A549 (cell line): ENCODE results near the gene PRKCZ. TPM values are rescaled to one million over a fixed set of nuclear protein-coding genes. Genes with fewer than 3 reads are reported as not detected.

Experiments
- ATAC-seq, 2 experiments: fragments of 200-7000 bp in 1 of 2; fragments of >200 bp in 1 of 2; cut with Nextera tagmentation in 1 of 2; cut with Tn5 transposase in 1 of 2; 3 replicates each; pipeline versions ENCODE4 v1.8.0 to v1.9.1; 2018 to 2020; ENCODE audit warnings: mild to moderate bottlenecking in 1 of 2, moderate library complexity in 1 of 2
- CTCF ChIA-PET: fragments of 300-600 bp; sonication (Branson Sonifier 250); formaldehyde crosslinking; extraction: SDS; loops from one replicate; lab custom pipeline; 2021; ENCODE audit warnings: antibody characterized with exemption, inconsistent platforms; lab: Yijun Ruan, JAX
- POLR2A ChIA-PET: fragments of 350-600 bp; formaldehyde crosslinking; extraction: SDS; loops from one replicate; lab custom pipeline; 2021; ENCODE audit warnings: antibody characterized with exemption, inconsistent platforms; lab: Yijun Ruan, JAX
- DNase-seq, 2 experiments: peaks; one replicate each; pipeline versions ENCODE4 v3.0.0 to v3.0.0-alpha.2; 2011 to 2016; ENCODE audit warnings: low read depth in 1 of 2, low spot score in 1 of 2
- FAIRE-seq: peaks from 2 replicates; lab custom pipeline; 2011; peaks lifted over from hg19 to GRCh38; lab: Jason Lieb, UNC
- H3K27ac ChIP-seq, 2 experiments: fragments of >200 bp; sonication (Bioruptor Twin); formaldehyde crosslinking; 3 replicates each; pipeline ENCODE4 v1.5.1; 2016 to 2017
- H3K4me1 ChIP-seq: fragments of >200 bp; sonication (Bioruptor Twin); formaldehyde crosslinking; 3 replicates; pipeline ENCODE4 v1.6.1; 2016
- H3K4me2 ChIP-seq: fragments of >200 bp; sonication (Bioruptor Twin); formaldehyde crosslinking; 3 replicates; pipeline ENCODE4 v1.6.1; 2016
- H3K4me3 ChIP-seq: fragments of >200 bp; sonication (Bioruptor Twin); formaldehyde crosslinking; 3 replicates; pipeline ENCODE4 v1.5.1; 2016
- H3K9me3 ChIP-seq: fragments of >200 bp; sonication (Bioruptor Twin); formaldehyde crosslinking; 3 replicates; pipeline ENCODE4 v1.6.1; 2016
- BHLHE40 ChIP-seq: IDR thresholded peaks from 2 replicates; pipeline ENCODE4 v1.6.1; 2012; ENCODE audit warnings: low read depth, low read length, inconsistent platforms
- CBX8 ChIP-seq: fragments of 200-600 bp; sonication (generic); IDR thresholded peaks from 2 replicates; pipeline ENCODE4 v1.6.1; 2016
- CEBPB ChIP-seq, 2 experiments: fragments of >200 bp in 1 of 2; sonication (Bioruptor Twin) in 1 of 2; formaldehyde crosslinking in 1 of 2; IDR thresholded peaks; 2 replicates each; pipeline ENCODE4 v1.6.1; 2012 to 2016
- CHD4 ChIP-seq: fragments of 200-600 bp; sonication (generic); IDR thresholded peaks from 2 replicates; pipeline ENCODE4 v1.6.1; 2016; ENCODE audit warnings: antibody characterized with exemption, mild to moderate bottlenecking, borderline replicate concordance
- EHMT2 ChIP-seq: fragments of 200-600 bp; sonication (generic); IDR thresholded peaks from 2 replicates; pipeline ENCODE4 v1.6.1; 2016; ENCODE audit warnings: antibody characterized with exemption, low read depth, mild to moderate bottlenecking, moderate library complexity
- ESRRA ChIP-seq: fragments of 150-350 bp; IDR thresholded peaks from 2 replicates; pipeline ENCODE4 v1.6.1; 2014; ENCODE audit warnings: mild to moderate bottlenecking, low read length, borderline replicate concordance
- FOXS1 ChIP-seq: fragments of 250-450 bp; sonication (Bioruptor Pico); IDR thresholded peaks from 2 replicates; pipeline ENCODE4 v1.5.0; 2020; ENCODE audit warnings: mild to moderate bottlenecking, moderate library complexity
- HOXA7 ChIP-seq: fragments of 250-450 bp; sonication (Bioruptor Pico); IDR thresholded peaks from 2 replicates; pipeline ENCODE4 v1.5.0; 2020; ENCODE audit warnings: mild to moderate bottlenecking, moderate library complexity
- HOXB5 ChIP-seq: fragments of 250-450 bp; sonication (Bioruptor Pico); IDR thresholded peaks from 2 replicates; pipeline ENCODE4 v1.5.0; 2020; ENCODE audit warnings: mild to moderate bottlenecking, moderate library complexity
- JUN ChIP-seq, 2 experiments: fragments of >200 bp; sonication (Bioruptor Twin); formaldehyde crosslinking; IDR thresholded peaks; 2 replicates in 1 of 2; 3 replicates in 1 of 2; pipeline ENCODE4 v1.6.1; 2016 to 2017
- KDM1A ChIP-seq: fragments of 200-600 bp; sonication (generic); IDR thresholded peaks from 2 replicates; pipeline ENCODE4 v1.6.1; 2016; ENCODE audit warnings: low read depth, mild to moderate bottlenecking
- MAFK ChIP-seq: fragments of 450-650 bp; IDR thresholded peaks from 2 replicates; pipeline ENCODE4 v1.6.1; 2014; ENCODE audit not compliant: partially characterized antibody
- MAZ ChIP-seq: fragments of 150-350 bp; IDR thresholded peaks from 2 replicates; pipeline ENCODE4 v1.6.1; 2014; ENCODE audit warnings: antibody characterized with exemption, low read depth, low read length, borderline replicate concordance
- MYC ChIP-seq: IDR thresholded peaks from 2 replicates; pipeline ENCODE4 v1.6.1; 2012; ENCODE audit warnings: mild to moderate bottlenecking, inconsistent platforms, low read length, improper control_type of control experiment, borderline replicate concordance
- NPAS2 ChIP-seq: fragments of 250-450 bp; sonication (Bioruptor Pico); IDR thresholded peaks from 2 replicates; pipeline ENCODE4 v1.8.0; 2022; ENCODE audit warnings: mild to moderate bottlenecking, moderate library complexity, borderline replicate concordance
- NR3C1 ChIP-seq: fragments of >200 bp; sonication (Bioruptor Twin); formaldehyde crosslinking; IDR thresholded peaks from 3 replicates; pipeline ENCODE4 v1.6.1; 2017
- PHF8 ChIP-seq: fragments of 200-600 bp; sonication (generic); IDR thresholded peaks from 2 replicates; pipeline ENCODE4 v1.6.1; 2016; ENCODE audit warnings: low read depth, mild to moderate bottlenecking, antibody characterized with exemption, moderate library complexity, borderline replicate concordance
- POLR2AphosphoS2 ChIP-seq: conservative IDR thresholded peaks from 2 replicates; pipeline ENCODE4 v1.6.1; 2012; ENCODE audit warnings: low read length, improper control_type of control experiment, inconsistent platforms
- RARB ChIP-seq: fragments of 250-450 bp; sonication (Bioruptor Pico); IDR thresholded peaks from 2 replicates; pipeline ENCODE4 v1.8.0; 2021; ENCODE audit warnings: mild to moderate bottlenecking, moderate library complexity
- RCOR1 ChIP-seq: fragments of 150-350 bp; IDR thresholded peaks from 2 replicates; pipeline ENCODE4 v1.6.1; 2014; ENCODE audit warnings: antibody characterized with exemption, low read length, low read depth
- SMC3 ChIP-seq: fragments of >200 bp; sonication (Bioruptor Twin); formaldehyde crosslinking; IDR thresholded peaks from 3 replicates; pipeline ENCODE4 v1.6.1; 2018; ENCODE audit warnings: inconsistent platforms
- SREBF2 ChIP-seq: fragments of 450-650 bp; IDR thresholded peaks from 2 replicates; pipeline ENCODE4 v1.6.1; 2014; ENCODE audit warnings: mild to moderate bottlenecking, moderate library complexity
- ZC3H11A ChIP-seq: fragments of 450-650 bp; IDR thresholded peaks from 2 replicates; pipeline ENCODE4 v1.6.1; 2014; ENCODE audit warnings: antibody characterized with exemption, mild to moderate bottlenecking
- ZSCAN20 ChIP-seq: fragments of 250-450 bp; sonication (Bioruptor Pico); IDR thresholded peaks from 2 replicates; pipeline ENCODE4 v1.8.0; 2022; ENCODE audit warnings: mild to moderate bottlenecking, moderate library complexity
- WGBS: methylation state at CpG from one replicate; pipeline ENCODE4 v1.1.6; 2017; ENCODE audit errors: missing lambda C conversion rate; 5-methylcytosine and 5-hydroxymethylcytosine counted together
- polyA plus RNA-seq, 4 experiments: library from polyadenylated mRNA; depleted of rRNA in 3 of 4; stranded (reverse); fragments of >200 nt; fragmentation: RNase III in 1 of 4; extraction: RNeasy Plus Mini Kit Qiagen cat#74134 plus additional on column Dnase treatment in 1 of 4; gene quantifications; 2 replicates in 3 of 4; 3 replicates in 1 of 4; pipeline ENCODE4 v1.2.3, GENCODE V29; 2011 to 2017
- TF ChIP-seq, protein P1 (sequence below): fragments of >200 bp; sonication (Bioruptor Twin); formaldehyde crosslinking; IDR thresholded peaks from 3 replicates; pipeline ENCODE4 v1.5.1; 2016
- TF ChIP-seq, protein P2 (sequence below): fragments of 450-650 bp; IDR thresholded peaks from 2 replicates; pipeline ENCODE4 v1.6.1; 2014; ENCODE audit warnings: antibody characterized with exemption
- TF ChIP-seq, protein P3 (sequence below): IDR thresholded peaks from 2 replicates; pipeline ENCODE4 v1.6.1; 2012
- TF ChIP-seq, protein P4 (sequence below): fragments of >200 bp; sonication (Bioruptor Twin); formaldehyde crosslinking; IDR thresholded peaks from 3 replicates; pipeline ENCODE4 v1.6.1; 2016
- TF ChIP-seq, protein P5 (sequence below): fragments of 250-450 bp; sonication (Bioruptor Pico); IDR thresholded peaks from 2 replicates; pipeline ENCODE4 v1.5.0; 2020; ENCODE audit warnings: low read depth, mild to moderate bottlenecking, moderate library complexity
- TF ChIP-seq, protein P6 (sequence below): fragments of 150-350 bp; IDR thresholded peaks from 2 replicates; pipeline ENCODE4 v1.6.1; 2014; ENCODE audit warnings: low read depth, mild to moderate bottlenecking, low read length

PRKCZ gene
- polyA plus RNA-seq, 2 of the 4 experiments (the other 2 are of a cell fraction), result 9.5 to 9.8 TPM

DNA sequence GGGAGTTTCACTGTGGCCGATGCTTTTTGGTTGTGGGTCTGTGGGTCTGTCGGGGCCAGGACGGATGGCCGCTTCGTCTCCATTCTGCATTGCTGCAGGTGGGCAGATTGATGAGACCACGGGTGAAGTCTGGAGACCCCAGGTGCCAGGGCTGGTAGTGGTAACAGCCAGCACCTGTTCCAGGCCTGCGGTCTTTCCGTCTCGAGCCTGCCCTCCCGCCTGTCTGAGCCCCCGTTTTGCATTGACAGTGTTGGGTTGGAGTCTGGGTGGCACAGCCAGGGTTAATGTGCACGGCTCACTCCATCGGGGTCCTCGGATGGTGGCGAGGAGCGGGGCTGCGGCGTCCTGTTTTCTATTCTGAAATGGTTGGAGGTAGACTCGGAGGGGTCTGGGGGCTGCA, 24.2 kb downstream of the PRKCZ start:
- ATAC-seq (no peak), DNase-seq (no peak), FAIRE-seq (no peak)
- Histone ChIP-seq H3K27ac (no peak overlapping the region), H3K4me3 (no peak overlapping the region), H3K4me2 (no peak overlapping the region), H3K9me3 (peaks cover 12% of the 10 kb centered on the region; the same call in 2 of the 3 replicates), H3K4me1 (no peaks in the 10 kb centered on the region)
- TF ChIP-seq CEBPB (IDR thresholded peaks at IDR 0.05) (no peak), RARB (no peak), ZC3H11A (no peak), PHF8 (no peak), KDM1A (no peak), POLR2AphosphoS2 (no peak), ZSCAN20 (no peak), RCOR1 (no peak), CHD4 (no peak), BHLHE40 (no peak), JUN (IDR thresholded peaks at IDR 0.05) (no peak)
- TF ChIP-seq, protein P1, sequence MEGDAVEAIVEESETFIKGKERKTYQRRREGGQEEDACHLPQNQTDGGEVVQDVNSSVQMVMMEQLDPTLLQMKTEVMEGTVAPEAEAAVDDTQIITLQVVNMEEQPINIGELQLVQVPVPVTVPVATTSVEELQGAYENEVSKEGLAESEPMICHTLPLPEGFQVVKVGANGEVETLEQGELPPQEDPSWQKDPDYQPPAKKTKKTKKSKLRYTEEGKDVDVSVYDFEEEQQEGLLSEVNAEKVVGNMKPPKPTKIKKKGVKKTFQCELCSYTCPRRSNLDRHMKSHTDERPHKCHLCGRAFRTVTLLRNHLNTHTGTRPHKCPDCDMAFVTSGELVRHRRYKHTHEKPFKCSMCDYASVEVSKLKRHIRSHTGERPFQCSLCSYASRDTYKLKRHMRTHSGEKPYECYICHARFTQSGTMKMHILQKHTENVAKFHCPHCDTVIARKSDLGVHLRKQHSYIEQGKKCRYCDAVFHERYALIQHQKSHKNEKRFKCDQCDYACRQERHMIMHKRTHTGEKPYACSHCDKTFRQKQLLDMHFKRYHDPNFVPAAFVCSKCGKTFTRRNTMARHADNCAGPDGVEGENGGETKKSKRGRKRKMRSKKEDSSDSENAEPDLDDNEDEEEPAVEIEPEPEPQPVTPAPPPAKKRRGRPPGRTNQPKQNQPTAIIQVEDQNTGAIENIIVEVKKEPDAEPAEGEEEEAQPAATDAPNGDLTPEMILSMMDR, result no peak
- TF ChIP-seq, protein P2, sequence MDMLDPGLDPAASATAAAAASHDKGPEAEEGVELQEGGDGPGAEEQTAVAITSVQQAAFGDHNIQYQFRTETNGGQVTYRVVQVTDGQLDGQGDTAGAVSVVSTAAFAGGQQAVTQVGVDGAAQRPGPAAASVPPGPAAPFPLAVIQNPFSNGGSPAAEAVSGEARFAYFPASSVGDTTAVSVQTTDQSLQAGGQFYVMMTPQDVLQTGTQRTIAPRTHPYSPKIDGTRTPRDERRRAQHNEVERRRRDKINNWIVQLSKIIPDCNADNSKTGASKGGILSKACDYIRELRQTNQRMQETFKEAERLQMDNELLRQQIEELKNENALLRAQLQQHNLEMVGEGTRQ, result no peak
- TF ChIP-seq, protein P3, sequence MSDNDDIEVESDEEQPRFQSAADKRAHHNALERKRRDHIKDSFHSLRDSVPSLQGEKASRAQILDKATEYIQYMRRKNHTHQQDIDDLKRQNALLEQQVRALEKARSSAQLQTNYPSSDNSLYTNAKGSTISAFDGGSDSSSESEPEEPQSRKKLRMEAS, result no peak
- ChIA-PET POLR2A (no interaction called here), CTCF (no interaction called here)
- 80% methylated on average over 17 of the region's 19 CpGs for WGBS

DNA sequence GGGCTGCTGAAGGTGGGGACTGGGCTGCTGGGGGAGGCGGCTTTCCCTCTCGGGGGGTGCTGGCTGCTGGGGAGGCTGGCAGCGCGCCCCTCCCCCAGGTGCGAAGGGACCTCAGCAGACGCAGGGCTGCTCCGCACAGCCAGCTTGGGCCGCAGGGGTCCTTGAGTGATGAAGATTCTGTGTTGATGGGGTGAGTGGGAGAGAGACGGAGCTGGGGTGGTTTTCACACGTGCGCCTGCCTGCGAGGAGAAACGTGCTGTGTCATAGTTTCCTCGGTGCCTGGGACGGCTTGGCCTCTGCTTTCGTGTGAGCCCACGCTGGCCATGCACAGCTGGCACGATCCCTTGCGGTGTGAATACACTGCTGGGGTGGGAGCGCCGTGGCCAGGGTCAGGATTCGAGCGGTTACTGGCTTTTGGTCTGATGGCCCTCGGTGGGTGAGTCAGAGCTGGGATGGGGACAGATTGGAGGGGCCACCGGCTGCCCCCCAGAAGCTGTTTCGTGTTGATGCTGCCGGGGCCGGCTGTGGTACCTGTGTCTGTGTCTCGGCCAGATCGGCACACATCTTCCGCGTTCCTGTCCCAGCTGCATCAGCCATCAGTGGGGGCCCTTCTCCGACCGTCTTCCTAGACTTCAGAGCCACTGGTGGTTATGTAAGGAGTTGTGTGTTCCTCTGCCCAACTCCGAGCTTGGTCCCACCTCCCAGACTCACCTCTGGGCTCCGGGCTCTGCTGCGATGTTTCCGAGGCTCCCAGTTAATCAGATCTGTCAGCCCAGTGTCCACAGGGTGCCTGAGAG, 24.9 kb downstream of the PRKCZ start:
- Histone ChIP-seq H3K4me3 (no peak overlapping the region), H3K27ac (no peak overlapping the region), H3K9me3 (peaks cover 12% of the 10 kb centered on the region; the same call in 2 of the 3 replicates)
- TF ChIP-seq FOXS1 (CRISPR knock-in tag), result no peak
- TF ChIP-seq, protein P4, sequence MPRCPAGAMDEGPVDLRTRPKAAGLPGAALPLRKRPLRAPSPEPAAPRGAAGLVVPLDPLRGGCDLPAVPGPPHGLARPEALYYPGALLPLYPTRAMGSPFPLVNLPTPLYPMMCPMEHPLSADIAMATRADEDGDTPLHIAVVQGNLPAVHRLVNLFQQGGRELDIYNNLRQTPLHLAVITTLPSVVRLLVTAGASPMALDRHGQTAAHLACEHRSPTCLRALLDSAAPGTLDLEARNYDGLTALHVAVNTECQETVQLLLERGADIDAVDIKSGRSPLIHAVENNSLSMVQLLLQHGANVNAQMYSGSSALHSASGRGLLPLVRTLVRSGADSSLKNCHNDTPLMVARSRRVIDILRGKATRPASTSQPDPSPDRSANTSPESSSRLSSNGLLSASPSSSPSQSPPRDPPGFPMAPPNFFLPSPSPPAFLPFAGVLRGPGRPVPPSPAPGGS, result no peak
- no peak for TF ChIP-seq SMC3
- TF ChIP-seq MAFK, result no peak
- no peak for TF ChIP-seq CBX8
- TF ChIP-seq HOXB5 (CRISPR knock-in tag), result no peak
- no peak for TF ChIP-seq POLR2AphosphoS2
- no peak for TF ChIP-seq NPAS2 (CRISPR knock-in tag)
- TF ChIP-seq, protein P5, sequence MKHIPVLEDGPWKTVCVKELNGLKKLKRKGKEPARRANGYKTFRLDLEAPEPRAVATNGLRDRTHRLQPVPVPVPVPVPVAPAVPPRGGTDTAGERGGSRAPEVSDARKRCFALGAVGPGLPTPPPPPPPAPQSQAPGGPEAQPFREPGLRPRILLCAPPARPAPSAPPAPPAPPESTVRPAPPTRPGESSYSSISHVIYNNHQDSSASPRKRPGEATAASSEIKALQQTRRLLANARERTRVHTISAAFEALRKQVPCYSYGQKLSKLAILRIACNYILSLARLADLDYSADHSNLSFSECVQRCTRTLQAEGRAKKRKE (CRISPR knock-in tag), result no peak
- TF ChIP-seq MYC, result no peak
- no peak for TF ChIP-seq MAZ
- TF ChIP-seq, protein P6, sequence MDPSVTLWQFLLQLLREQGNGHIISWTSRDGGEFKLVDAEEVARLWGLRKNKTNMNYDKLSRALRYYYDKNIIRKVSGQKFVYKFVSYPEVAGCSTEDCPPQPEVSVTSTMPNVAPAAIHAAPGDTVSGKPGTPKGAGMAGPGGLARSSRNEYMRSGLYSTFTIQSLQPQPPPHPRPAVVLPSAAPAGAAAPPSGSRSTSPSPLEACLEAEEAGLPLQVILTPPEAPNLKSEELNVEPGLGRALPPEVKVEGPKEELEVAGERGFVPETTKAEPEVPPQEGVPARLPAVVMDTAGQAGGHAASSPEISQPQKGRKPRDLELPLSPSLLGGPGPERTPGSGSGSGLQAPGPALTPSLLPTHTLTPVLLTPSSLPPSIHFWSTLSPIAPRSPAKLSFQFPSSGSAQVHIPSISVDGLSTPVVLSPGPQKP, result no peak
- TF ChIP-seq EHMT2, result no peak
- TF ChIP-seq SREBF2, result no peak
- TF ChIP-seq HOXA7, result no peak
- TF ChIP-seq PHF8, result no peak
- no peak for TF ChIP-seq ESRRA
- TF ChIP-seq NR3C1, result no peak
- TF ChIP-seq, all 56 proteins: peak for 0
- POLR2A ChIA-PET, result no interaction called here
- no peaks in the 10 kb centered on the region for H3K4me1 ChIP-seq
- FAIRE-seq, result no peak
- no peak for ATAC-seq
- no peak for DNase-seq
- H3K4me2 ChIP-seq, result no peak overlapping the region
- 91% methylated on average over 24 of the region's 38 CpGs for WGBS
- CTCF ChIA-PET, result no interaction called here
